Measurements from ENCODE around the gene HES5.

HES5 gene

GRCh38 chr1:2561898-2562895, 32.1 kb upstream of the HES5 start:
- TF ChIP-seq, protein P1, sequence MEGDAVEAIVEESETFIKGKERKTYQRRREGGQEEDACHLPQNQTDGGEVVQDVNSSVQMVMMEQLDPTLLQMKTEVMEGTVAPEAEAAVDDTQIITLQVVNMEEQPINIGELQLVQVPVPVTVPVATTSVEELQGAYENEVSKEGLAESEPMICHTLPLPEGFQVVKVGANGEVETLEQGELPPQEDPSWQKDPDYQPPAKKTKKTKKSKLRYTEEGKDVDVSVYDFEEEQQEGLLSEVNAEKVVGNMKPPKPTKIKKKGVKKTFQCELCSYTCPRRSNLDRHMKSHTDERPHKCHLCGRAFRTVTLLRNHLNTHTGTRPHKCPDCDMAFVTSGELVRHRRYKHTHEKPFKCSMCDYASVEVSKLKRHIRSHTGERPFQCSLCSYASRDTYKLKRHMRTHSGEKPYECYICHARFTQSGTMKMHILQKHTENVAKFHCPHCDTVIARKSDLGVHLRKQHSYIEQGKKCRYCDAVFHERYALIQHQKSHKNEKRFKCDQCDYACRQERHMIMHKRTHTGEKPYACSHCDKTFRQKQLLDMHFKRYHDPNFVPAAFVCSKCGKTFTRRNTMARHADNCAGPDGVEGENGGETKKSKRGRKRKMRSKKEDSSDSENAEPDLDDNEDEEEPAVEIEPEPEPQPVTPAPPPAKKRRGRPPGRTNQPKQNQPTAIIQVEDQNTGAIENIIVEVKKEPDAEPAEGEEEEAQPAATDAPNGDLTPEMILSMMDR (IDR thresholded peaks at IDR 0.05), result peak; percentile 37

DNA sequence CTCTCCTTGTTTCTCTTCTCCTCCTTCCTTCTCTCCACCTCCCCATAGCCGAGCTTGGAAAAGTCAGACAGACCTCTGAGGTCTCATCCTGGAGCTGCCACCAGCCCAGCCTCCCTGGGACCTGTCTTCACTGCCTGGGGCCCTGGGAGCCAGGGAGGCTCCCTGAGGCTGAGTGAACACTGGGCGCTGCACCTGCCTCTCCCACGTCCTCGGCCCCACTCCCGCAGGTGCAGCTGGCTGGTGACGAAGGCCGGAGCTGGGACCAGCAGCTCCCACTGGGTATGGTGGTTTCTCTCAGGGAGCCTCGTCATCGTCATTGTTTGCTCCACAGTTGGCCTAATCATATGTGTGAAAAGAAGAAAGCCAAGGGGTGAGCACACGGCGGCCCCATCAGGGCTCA, 31.4 kb upstream of the HES5 start:
- TF ChIP-seq, protein P1 (IDR thresholded peaks at IDR 0.05), result no peak

DNA sequence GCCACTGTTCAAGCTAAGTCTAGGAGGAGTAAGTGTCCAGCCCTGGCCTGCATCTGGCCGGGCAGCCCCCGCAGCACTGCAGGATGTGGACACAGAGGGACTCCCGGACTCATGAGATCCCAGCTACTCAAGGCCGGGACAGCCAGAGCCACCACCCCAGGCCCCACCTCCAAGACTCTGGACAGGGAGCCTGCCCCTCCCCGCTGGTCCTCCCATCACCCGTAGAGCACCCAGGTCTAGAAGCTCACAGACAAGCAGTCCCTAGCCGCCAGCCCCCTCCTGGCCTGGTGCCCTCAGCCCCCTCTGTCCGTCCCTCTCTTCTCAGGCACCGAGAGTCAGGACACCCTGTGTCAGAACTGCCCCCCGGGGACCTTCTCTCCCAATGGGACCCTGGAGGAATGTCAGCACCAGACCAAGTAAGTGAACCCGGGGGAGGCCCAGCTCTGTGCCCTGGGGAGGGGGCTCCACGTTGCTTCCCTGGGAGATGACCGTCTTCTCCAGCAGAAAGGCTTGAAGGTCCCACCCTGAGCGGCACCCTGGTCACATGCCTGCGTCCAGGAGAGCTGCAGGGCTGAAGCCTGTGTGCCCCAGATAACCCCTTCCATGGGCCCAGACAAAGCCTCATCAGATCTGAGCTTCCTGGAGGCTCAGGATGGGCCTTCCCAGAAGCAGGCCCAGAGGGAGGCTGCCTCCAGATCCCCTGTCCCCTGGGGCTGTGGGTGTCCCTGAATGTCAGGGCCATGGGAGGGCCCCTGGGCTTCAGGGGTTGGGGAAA, 30.4 kb upstream of the HES5 start:
- TF ChIP-seq, protein P1 (IDR thresholded peaks at IDR 0.05), result no peak

GRCh38 chr1:2559509-2560298, 29.6 kb upstream of the HES5 start:
- TF ChIP-seq, protein P1 (IDR thresholded peaks at IDR 0.05), result no peak

- TF ChIP-seq, protein P1 (IDR thresholded peaks at IDR 0.05), result no peak
Measured at GRCh38 chr1:2558861-2559260, 28.8 kb upstream of the HES5 start.

DNA sequence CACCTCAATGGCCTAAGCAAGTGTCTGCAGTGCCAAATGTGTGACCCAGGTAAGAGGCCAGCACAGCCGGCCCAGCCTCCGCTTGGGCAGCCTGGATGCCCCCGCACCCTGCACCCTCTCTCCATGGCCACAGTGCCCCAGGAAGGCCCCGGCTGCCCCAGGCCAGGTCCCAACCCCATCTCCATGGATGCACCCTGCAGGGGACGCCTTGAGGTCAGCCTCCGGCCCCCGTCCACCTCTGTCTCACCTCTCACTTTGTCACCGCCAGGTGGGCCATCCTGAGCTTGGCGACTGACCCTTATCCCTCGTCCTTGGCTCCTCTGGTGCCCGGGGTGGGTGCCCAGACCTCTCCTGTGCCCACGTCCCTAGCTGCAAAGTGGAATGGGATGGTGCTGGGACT, 28.4 kb upstream of the HES5 start:
- TF ChIP-seq, protein P1 (IDR thresholded peaks at IDR 0.05), result no peak

All from LNCAP (cell line).